Ascending aorta (tissue), 2 donors: ENCODE measurements around the gene CCN6. TPM values are rescaled to one million over a fixed set of nuclear protein-coding genes. Genes with fewer than 3 reads are reported as not detected.

Source experiments
- DNase-seq, 2 donors: peaks; one replicate each; pipeline ENCODE4 v3.0.0-alpha.2; 2019; ENCODE audit warnings: low spot score in 2 of 2
- H3K27ac ChIP-seq, 2 donors: fragments of 200-600 bp; sonication (generic); one replicate each; pipeline ENCODE4 v1.5.1; 2016 to 2017; ENCODE audit warnings: mild to moderate bottlenecking in 1 of 2
- H3K27me3 ChIP-seq: fragments of 200-600 bp; sonication (generic); one replicate; pipeline ENCODE4 v1.5.1; 2017
- H3K36me3 ChIP-seq, 2 donors: fragments of 200-600 bp; sonication (generic); one replicate each; pipeline ENCODE4 v1.5.1; 2016
- H3K4me1 ChIP-seq, 2 donors: fragments of 200-600 bp; sonication (generic); one replicate each; pipeline ENCODE4 v1.5.1; 2016 to 2017; ENCODE audit warnings: mild to moderate bottlenecking in 1 of 2
- H3K4me3 ChIP-seq, 2 donors: fragments of 200-600 bp; sonication (generic); one replicate each; pipeline ENCODE4 v1.5.1; 2016 to 2017; ENCODE audit warnings: mild to moderate bottlenecking in 1 of 2
- H3K9me3 ChIP-seq, 2 donors: fragments of 200-600 bp; sonication (generic); one replicate each; pipeline ENCODE4 v1.5.1; 2016
- intact Hi-C: fragments of 100-400 bp; cut with DNase I; formaldehyde crosslinking; loops from one replicate; pipeline ENCODE4 v1.15.1; 2023
- total RNA-seq: library from RNA; depleted of rRNA; stranded (reverse); fragments of >200 nt; gene quantifications from one replicate; pipeline ENCODE4 v1.1.0, GENCODE V29; 2016
- TF ChIP-seq, protein P1 (sequence below), 3 experiments: fragments of 200-600 bp in 2 of 3; fragments of 450-650 bp in 1 of 3; sonication (generic) in 2 of 3; IDR thresholded peaks; one replicate each; pipeline ENCODE4 v1.5.1; 2016 to 2019; ENCODE audit warnings: antibody characterized with exemption in 3 of 3, mild to moderate bottlenecking in 1 of 3, moderate library complexity in 1 of 3

CCN6 gene
- total RNA-seq, 1 donor from 2014 or later, result not detected

- H3K27ac ChIP-seq, result no peak overlapping the region
- DNase-seq, result no peak
Measured at GRCh38 chr6:112113431-112113830, 59.5 kb downstream of the CCN6 start.

DNA sequence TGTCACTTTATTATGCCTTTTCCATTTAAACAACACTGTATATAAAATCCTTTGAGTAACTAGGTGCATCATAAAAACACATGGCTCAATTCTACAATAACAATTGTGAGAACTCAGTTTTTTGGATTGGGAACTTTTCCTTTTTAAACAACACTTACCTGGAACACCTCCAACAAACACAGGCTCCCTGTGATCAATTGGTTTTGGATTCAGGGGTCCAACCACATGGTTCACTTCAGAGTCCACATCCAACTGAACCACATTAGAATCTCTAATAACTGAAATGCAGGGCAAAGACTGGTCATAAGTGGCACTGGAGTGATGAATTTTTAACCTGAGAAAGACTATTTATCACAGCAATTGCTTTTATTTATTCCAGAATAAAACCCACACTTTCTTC is 60.0 kb downstream of the CCN6 start:
- intact Hi-C loops, result no loop called here
- no peak for DNase-seq
- H3K27me3 ChIP-seq, result no peaks in the 10 kb centered on the region
- no peaks in the 10 kb centered on the region for H3K9me3 ChIP-seq
- H3K4me3 ChIP-seq, result no peak overlapping the region
- no peak overlapping the region for H3K27ac ChIP-seq
- TF ChIP-seq, protein P1, sequence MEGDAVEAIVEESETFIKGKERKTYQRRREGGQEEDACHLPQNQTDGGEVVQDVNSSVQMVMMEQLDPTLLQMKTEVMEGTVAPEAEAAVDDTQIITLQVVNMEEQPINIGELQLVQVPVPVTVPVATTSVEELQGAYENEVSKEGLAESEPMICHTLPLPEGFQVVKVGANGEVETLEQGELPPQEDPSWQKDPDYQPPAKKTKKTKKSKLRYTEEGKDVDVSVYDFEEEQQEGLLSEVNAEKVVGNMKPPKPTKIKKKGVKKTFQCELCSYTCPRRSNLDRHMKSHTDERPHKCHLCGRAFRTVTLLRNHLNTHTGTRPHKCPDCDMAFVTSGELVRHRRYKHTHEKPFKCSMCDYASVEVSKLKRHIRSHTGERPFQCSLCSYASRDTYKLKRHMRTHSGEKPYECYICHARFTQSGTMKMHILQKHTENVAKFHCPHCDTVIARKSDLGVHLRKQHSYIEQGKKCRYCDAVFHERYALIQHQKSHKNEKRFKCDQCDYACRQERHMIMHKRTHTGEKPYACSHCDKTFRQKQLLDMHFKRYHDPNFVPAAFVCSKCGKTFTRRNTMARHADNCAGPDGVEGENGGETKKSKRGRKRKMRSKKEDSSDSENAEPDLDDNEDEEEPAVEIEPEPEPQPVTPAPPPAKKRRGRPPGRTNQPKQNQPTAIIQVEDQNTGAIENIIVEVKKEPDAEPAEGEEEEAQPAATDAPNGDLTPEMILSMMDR (IDR thresholded peaks at IDR 0.05), result no peak
- H3K4me1 ChIP-seq, result no peaks in the 10 kb centered on the region
- H3K36me3 ChIP-seq, result peaks cover 6% of the 10 kb centered on the region in 2 donors

More at GRCh38 chr6:112113431-112113830, 59.5 kb downstream of the CCN6 start:
- Histone ChIP-seq H3K27me3 (no peaks in the 10 kb centered on the region), H3K4me1 (no peaks in the 10 kb centered on the region), H3K9me3 (no peaks in the 10 kb centered on the region), H3K36me3 (peaks cover 5 to 6% of the 10 kb centered on the region in 2 donors), H3K4me3 (no peak overlapping the region)
- intact Hi-C loops, result no loop called here
- TF ChIP-seq, protein P1 (IDR thresholded peaks at IDR 0.05), result no peak

GRCh38 chr6:112114577-112115223 is 60.8 kb downstream of the CCN6 start:
- no peaks in the 10 kb centered on the region for H3K27me3 ChIP-seq
- TF ChIP-seq, protein P1 (IDR thresholded peaks at IDR 0.05), result no peak
- H3K36me3 ChIP-seq, result peaks cover 6 to 14% of the 10 kb centered on the region in 2 donors
- no peak for DNase-seq
- intact Hi-C loops, result no loop called here
- no peak overlapping the region for H3K27ac ChIP-seq
- H3K4me3 ChIP-seq, result no peak overlapping the region
- no peaks in the 10 kb centered on the region for H3K9me3 ChIP-seq
- H3K4me1 ChIP-seq, result no peaks in the 10 kb centered on the region

- no peak for DNase-seq
- no peaks in the 10 kb centered on the region for H3K27me3 ChIP-seq
- H3K9me3 ChIP-seq, result no peaks in the 10 kb centered on the region
- intact Hi-C loops, result no loop called here
- TF ChIP-seq, protein P1 (IDR thresholded peaks at IDR 0.05), result no peak
- H3K27ac ChIP-seq, result no peak overlapping the region
- H3K36me3 ChIP-seq, result peaks cover 3 to 24% of the 10 kb centered on the region in 2 donors
- no peak overlapping the region for H3K4me3 ChIP-seq
- no peaks in the 10 kb centered on the region for H3K4me1 ChIP-seq
Measured at GRCh38 chr6:112116221-112116620, 62.3 kb downstream of the CCN6 start.

DNA sequence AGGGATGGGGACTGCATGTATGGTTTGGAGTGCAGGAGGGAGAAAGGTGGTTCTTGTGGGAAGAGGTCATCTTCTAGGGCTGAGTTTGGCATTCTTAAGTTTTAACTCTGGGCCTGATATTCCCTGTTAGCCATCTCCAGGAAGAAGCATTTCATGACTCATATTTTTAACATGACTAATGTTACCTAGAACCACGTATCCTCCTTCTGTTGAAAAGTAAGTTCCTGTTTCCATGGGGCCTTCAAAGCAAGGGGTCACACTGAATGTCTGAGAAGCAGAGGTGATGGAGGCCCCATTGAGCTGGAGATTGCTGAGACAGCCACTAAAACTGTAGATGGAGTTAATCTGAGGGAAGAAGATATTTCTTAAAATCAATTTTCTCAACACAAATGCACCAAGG is 63.6 kb downstream of the CCN6 start:
- intact Hi-C loops, result no loop called here
- H3K27me3 ChIP-seq, result no peaks in the 10 kb centered on the region
- H3K36me3 ChIP-seq, result peaks cover 0 to 30% of the 10 kb centered on the region in 2 donors
- H3K4me3 ChIP-seq, result no peak overlapping the region
- no peaks in the 10 kb centered on the region for H3K9me3 ChIP-seq
- TF ChIP-seq, protein P1 (IDR thresholded peaks at IDR 0.05), result no peak
- H3K4me1 ChIP-seq, result no peaks in the 10 kb centered on the region
- no peak overlapping the region for H3K27ac ChIP-seq
- DNase-seq, result no peak
